ENCODE results near the gene PDGFC. TPM values are rescaled to one million over a fixed set of nuclear protein-coding genes. Genes with fewer than 3 reads are reported as not detected.

Gene PDGFC
- total RNA-seq, 1 experiment from 2014 or later: 14.5 TPM

DNA sequence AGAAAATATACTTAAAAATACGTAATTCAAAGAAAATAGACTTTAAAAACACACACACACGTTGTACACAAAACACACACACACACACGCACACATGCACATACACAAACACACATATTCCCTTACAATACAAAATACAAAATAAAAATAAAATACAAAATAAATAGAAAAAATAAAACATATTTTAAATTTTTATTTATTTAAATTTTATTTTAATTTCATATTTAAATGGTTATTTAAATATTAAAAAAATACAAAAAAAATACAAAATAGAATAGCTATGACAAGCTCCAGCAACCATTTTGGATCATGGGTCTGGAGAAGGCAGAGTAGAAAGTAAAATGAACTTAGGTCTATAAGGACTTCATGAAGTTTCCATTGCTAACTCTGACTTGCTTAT, 34.2 kb upstream of the PDGFC start:
- Histone ChIP-seq H3K4me1 (ENCODE audit: control insufficient read depth, insufficient read depth, low read length) (no peaks in the 10 kb centered on the region), H3K36me3 (ENCODE audit: control insufficient read depth, insufficient read depth, low read length) (no peaks in the 10 kb centered on the region), H3K27ac (ENCODE audit: low read length) (no peak overlapping the region), H3K4me3 (ENCODE audit: low read depth in 2 of 2, low read length in 2 of 2) (no peak overlapping the region), H3K27me3 (ENCODE audit: control insufficient read depth, insufficient read depth, low read length) (no peaks in the 10 kb centered on the region), H3K9me3 (ENCODE audit: control insufficient read depth, insufficient read depth, low read depth, low read length) (no peaks in the 10 kb centered on the region)
- DNase-seq (ENCODE audit: low read depth, low spot score) (no peak), ATAC-seq (no peak)
- no TSS peak for BruUV-seq (replicated peaks)
- intact Hi-C loops (cut with micrococcal nuclease; ENCODE audit: unreplicated experiment) (no loop called here), in situ Hi-C loops (cut with HindIII; ENCODE audit: low pct_unique_long_range_greater_than_20kb, low sequenced_read_pairs) (no loop called here)
- no peak for TF ChIP-seq TCF7L2 (IDR thresholded peaks at IDR 0.05; ENCODE audit: low read depth, low read length)
- no peak for TF ChIP-seq POLR2AphosphoS5 (IDR thresholded peaks at IDR 0.05; ENCODE audit: low read depth, low read length)
- TF ChIP-seq, protein P1, sequence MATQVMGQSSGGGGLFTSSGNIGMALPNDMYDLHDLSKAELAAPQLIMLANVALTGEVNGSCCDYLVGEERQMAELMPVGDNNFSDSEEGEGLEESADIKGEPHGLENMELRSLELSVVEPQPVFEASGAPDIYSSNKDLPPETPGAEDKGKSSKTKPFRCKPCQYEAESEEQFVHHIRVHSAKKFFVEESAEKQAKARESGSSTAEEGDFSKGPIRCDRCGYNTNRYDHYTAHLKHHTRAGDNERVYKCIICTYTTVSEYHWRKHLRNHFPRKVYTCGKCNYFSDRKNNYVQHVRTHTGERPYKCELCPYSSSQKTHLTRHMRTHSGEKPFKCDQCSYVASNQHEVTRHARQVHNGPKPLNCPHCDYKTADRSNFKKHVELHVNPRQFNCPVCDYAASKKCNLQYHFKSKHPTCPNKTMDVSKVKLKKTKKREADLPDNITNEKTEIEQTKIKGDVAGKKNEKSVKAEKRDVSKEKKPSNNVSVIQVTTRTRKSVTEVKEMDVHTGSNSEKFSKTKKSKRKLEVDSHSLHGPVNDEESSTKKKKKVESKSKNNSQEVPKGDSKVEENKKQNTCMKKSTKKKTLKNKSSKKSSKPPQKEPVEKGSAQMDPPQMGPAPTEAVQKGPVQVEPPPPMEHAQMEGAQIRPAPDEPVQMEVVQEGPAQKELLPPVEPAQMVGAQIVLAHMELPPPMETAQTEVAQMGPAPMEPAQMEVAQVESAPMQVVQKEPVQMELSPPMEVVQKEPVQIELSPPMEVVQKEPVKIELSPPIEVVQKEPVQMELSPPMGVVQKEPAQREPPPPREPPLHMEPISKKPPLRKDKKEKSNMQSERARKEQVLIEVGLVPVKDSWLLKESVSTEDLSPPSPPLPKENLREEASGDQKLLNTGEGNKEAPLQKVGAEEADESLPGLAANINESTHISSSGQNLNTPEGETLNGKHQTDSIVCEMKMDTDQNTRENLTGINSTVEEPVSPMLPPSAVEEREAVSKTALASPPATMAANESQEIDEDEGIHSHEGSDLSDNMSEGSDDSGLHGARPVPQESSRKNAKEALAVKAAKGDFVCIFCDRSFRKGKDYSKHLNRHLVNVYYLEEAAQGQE (IDR thresholded peaks at IDR 0.05; ENCODE audit: insufficient read depth in 1 of 2, low read depth in 2 of 2, low read length in 1 of 2): no peak
- POLR2A ChIA-PET: no interaction called here
- CTCF ChIA-PET: no interaction called here

DNA sequence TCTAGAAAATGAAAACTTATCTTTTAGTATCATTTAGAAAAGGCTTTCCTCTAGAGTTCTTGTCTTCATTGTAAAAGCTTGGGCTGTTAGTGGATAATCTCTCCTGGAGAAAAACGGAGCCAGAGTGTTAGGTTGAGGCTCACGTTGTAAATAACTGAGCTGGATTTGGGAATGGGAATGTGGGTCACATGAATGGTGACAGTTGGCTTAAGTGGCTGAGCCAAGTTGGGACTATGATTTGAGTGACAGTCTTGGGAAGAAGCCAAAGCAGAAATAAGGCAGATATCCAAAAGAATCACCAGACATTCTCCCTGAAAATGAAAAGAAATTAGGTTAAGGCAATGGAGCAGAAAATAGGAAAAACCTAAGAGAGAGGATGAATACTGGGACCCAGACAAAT, 33.6 kb upstream of the PDGFC start:
- DNase-seq (ENCODE audit: low read depth, low spot score) (no peak), ATAC-seq (no peak)
- H3K36me3 ChIP-seq (ENCODE audit: control insufficient read depth, insufficient read depth, low read length): no peaks in the 10 kb centered on the region
- no peaks in the 10 kb centered on the region for H3K27me3 ChIP-seq (ENCODE audit: control insufficient read depth, insufficient read depth, low read length)
- no peaks in the 10 kb centered on the region for H3K4me1 ChIP-seq (ENCODE audit: control insufficient read depth, insufficient read depth, low read length)
- TF ChIP-seq, protein P2, sequence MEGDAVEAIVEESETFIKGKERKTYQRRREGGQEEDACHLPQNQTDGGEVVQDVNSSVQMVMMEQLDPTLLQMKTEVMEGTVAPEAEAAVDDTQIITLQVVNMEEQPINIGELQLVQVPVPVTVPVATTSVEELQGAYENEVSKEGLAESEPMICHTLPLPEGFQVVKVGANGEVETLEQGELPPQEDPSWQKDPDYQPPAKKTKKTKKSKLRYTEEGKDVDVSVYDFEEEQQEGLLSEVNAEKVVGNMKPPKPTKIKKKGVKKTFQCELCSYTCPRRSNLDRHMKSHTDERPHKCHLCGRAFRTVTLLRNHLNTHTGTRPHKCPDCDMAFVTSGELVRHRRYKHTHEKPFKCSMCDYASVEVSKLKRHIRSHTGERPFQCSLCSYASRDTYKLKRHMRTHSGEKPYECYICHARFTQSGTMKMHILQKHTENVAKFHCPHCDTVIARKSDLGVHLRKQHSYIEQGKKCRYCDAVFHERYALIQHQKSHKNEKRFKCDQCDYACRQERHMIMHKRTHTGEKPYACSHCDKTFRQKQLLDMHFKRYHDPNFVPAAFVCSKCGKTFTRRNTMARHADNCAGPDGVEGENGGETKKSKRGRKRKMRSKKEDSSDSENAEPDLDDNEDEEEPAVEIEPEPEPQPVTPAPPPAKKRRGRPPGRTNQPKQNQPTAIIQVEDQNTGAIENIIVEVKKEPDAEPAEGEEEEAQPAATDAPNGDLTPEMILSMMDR (IDR thresholded peaks at IDR 0.05): no peak
- no peak overlapping the region for H3K4me3 ChIP-seq (ENCODE audit: low read depth in 2 of 2, low read length in 2 of 2)
- BruUV-seq (replicated peaks): no TSS peak
- in situ Hi-C loops (cut with HindIII; ENCODE audit: low pct_unique_long_range_greater_than_20kb, low sequenced_read_pairs) (no loop called here), intact Hi-C loops (cut with micrococcal nuclease; ENCODE audit: unreplicated experiment) (no loop called here)
- ChIA-PET POLR2A (no interaction called here), CTCF (no interaction called here)
- H3K9me3 ChIP-seq (ENCODE audit: control insufficient read depth, insufficient read depth, low read depth, low read length): no peaks in the 10 kb centered on the region
- no peak overlapping the region for H3K27ac ChIP-seq (ENCODE audit: low read length)

DNA sequence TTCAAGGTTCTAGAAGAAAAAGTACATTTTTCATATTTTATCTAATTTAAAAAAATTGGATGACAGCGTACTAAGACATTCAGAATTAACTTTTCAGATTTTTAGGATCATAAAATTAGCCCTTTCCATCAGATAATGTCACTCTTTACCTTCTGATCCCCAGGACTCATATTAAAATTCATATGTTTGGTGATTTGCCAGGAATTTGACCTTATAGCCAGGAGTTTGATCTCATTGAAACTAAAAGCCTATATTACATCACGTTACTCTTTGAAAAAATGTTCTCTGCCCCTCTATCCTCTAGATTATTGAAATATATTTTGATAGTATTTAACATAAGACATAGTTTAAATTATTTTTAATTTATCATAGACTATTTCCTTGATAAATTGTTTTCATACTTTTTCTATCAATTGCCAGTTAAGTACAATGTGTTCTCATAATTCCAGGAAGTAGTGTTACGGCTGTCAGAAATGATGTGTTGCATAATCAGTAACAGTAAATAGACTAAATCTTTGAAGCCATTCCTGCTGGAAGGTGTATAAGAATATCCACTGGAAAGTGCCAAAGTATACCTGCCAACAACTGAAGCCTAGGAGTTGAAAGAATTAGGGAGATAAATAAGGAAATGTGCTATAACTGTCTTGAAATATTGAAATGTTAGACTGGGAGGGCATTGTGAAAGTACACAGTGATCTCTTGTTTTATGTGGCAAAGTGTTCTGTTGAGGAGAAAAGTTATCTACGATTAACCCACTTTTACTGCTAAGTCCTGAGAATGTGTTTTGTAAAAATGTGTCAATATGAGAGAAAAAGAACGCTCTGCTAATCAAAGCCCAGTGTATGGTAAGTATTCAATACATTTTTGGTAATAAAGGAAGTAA, 32.9 kb upstream of the PDGFC start:
- ChIA-PET POLR2A (no interaction called here), CTCF (no interaction called here)
- Histone ChIP-seq H3K4me1 (ENCODE audit: control insufficient read depth, insufficient read depth, low read length) (no peaks in the 10 kb centered on the region), H3K27ac (ENCODE audit: low read length) (no peak overlapping the region), H3K9me3 (ENCODE audit: control insufficient read depth, insufficient read depth, low read depth, low read length) (no peaks in the 10 kb centered on the region), H3K27me3 (ENCODE audit: control insufficient read depth, insufficient read depth, low read length) (no peaks in the 10 kb centered on the region), H3K4me3 (ENCODE audit: low read depth in 2 of 2, low read length in 2 of 2) (no peak overlapping the region), H3K36me3 (ENCODE audit: control insufficient read depth, insufficient read depth, low read length) (no peaks in the 10 kb centered on the region)
- DNase-seq (ENCODE audit: low read depth, low spot score) (no peak), ATAC-seq (no peak)
- TF ChIP-seq, protein P2 (IDR thresholded peaks at IDR 0.05): no peak
- TF ChIP-seq POLR2AphosphoS5 (IDR thresholded peaks at IDR 0.05; ENCODE audit: low read depth, low read length) (no peak), TCF7L2 (IDR thresholded peaks at IDR 0.05; ENCODE audit: low read depth, low read length) (no peak), SIN3A (IDR thresholded peaks at IDR 0.05; ENCODE audit: borderline replicate concordance, insufficient read depth, low read depth, low read length) (no peak)
- TF ChIP-seq, protein P1 (IDR thresholded peaks at IDR 0.05; ENCODE audit: insufficient read depth in 1 of 2, low read depth in 2 of 2, low read length in 1 of 2): no peak
- intact Hi-C loops (cut with micrococcal nuclease; ENCODE audit: unreplicated experiment) (no loop called here), in situ Hi-C loops (cut with HindIII; ENCODE audit: low pct_unique_long_range_greater_than_20kb, low sequenced_read_pairs) (no loop called here)
- BruUV-seq (replicated peaks): no TSS peak

Measured in Panc1 (cell line).